Nephron progenitor cell (in vitro differentiated cells): ENCODE results near the gene INPPL1.

Source experiments
- DNase-seq: peaks from one replicate; pipeline ENCODE4 v3.0.0; 2021
- H3K27ac Mint-ChIP-seq: 2 replicates; pipeline ENCODE4 v1.8.0; 2021; ENCODE audit warnings: mild to moderate bottlenecking, moderate library complexity, mixed read lengths
- H3K27me3 Mint-ChIP-seq: 2 replicates; pipeline ENCODE4 v1.8.0; 2021; ENCODE audit warnings: mild to moderate bottlenecking, low read depth, mixed read lengths; ENCODE audit not compliant: poor library complexity
- H3K36me3 Mint-ChIP-seq: 2 replicates; pipeline ENCODE4 v1.8.0; 2021; ENCODE audit warnings: low read depth, mixed read lengths
- H3K4me1 Mint-ChIP-seq: 2 replicates; pipeline ENCODE4 v1.8.0; 2021; ENCODE audit warnings: mixed read lengths
- H3K4me3 Mint-ChIP-seq: 2 replicates; pipeline ENCODE4 v1.8.0; 2021; ENCODE audit warnings: mild to moderate bottlenecking, moderate library complexity, mixed read lengths
- H3K9me3 Mint-ChIP-seq: 2 replicates; pipeline ENCODE4 v1.8.0; 2021; ENCODE audit warnings: mild to moderate bottlenecking, moderate library complexity, mixed read lengths
- CTCF ChIP-seq: fragments of 200-600 bp; sonication (generic); IDR thresholded peaks from 2 replicates; pipeline ENCODE4 v1.5.0; 2021; ENCODE audit warnings: antibody characterized with exemption

Gene INPPL1

GRCh38 chr11:72239849-72240460 lies 15.4 kb downstream of the INPPL1 start:
- no peak for TF ChIP-seq CTCF
- peak; percentile 56 for DNase-seq
- Mint-ChIP-seq H3K27ac (no peak overlapping the region), H3K36me3 (peaks cover 6% of the 10 kb centered on the region), H3K27me3 (peaks cover 53% of the 10 kb centered on the region), H3K9me3 (peaks cover 14% of the 10 kb centered on the region), H3K4me1 (peaks cover 46% of the 10 kb centered on the region), H3K4me3 (peak overlapping the region; percentile 86)

- peak overlapping the region; percentile 86 for H3K4me3 Mint-ChIP-seq
- H3K27me3 Mint-ChIP-seq, result peaks cover 53% of the 10 kb centered on the region
- peaks cover 14% of the 10 kb centered on the region for H3K9me3 Mint-ChIP-seq
- H3K36me3 Mint-ChIP-seq, result peaks cover 4% of the 10 kb centered on the region
- peaks cover 46% of the 10 kb centered on the region for H3K4me1 Mint-ChIP-seq
- TF ChIP-seq CTCF, result no peak
- DNase-seq, result peak; percentile 19
- H3K27ac Mint-ChIP-seq, result no peak overlapping the region
Measured at GRCh38 chr11:72240461-72241290, 16.1 kb downstream of the INPPL1 start.

GRCh38 chr11:72241291-72241781 lies 16.8 kb downstream of the INPPL1 start:
- no peak for TF ChIP-seq CTCF
- peaks cover 53% of the 10 kb centered on the region for H3K27me3 Mint-ChIP-seq
- DNase-seq, result no peak
- H3K27ac Mint-ChIP-seq, result no peak overlapping the region
- H3K4me3 Mint-ChIP-seq, result peak overlapping the region; percentile 86
- peaks cover 4% of the 10 kb centered on the region for H3K36me3 Mint-ChIP-seq
- H3K4me1 Mint-ChIP-seq, result peaks cover 46% of the 10 kb centered on the region
- H3K9me3 Mint-ChIP-seq, result peaks cover 14% of the 10 kb centered on the region

- DNase-seq, result no peak
- Mint-ChIP-seq H3K4me3 (peak overlapping the region; percentile 49), H3K36me3 (no peaks in the 10 kb centered on the region), H3K27ac (no peak overlapping the region), H3K27me3 (peaks cover 53% of the 10 kb centered on the region), H3K9me3 (peaks cover 14% of the 10 kb centered on the region), H3K4me1 (peaks cover 39% of the 10 kb centered on the region)
- no peak for TF ChIP-seq CTCF
Measured at GRCh38 chr11:72242141-72242540, 17.6 kb downstream of the INPPL1 start.

- no peak for DNase-seq
- H3K27me3 Mint-ChIP-seq, result peaks cover 50% of the 10 kb centered on the region
- no peak for TF ChIP-seq CTCF
- peaks cover 35% of the 10 kb centered on the region for H3K4me1 Mint-ChIP-seq
- peak overlapping the region; percentile 75 for H3K4me3 Mint-ChIP-seq
- H3K9me3 Mint-ChIP-seq, result peaks cover 14% of the 10 kb centered on the region
- no peak overlapping the region for H3K27ac Mint-ChIP-seq
- no peaks in the 10 kb centered on the region for H3K36me3 Mint-ChIP-seq
Measured at GRCh38 chr11:72243173-72244059, 18.8 kb downstream of the INPPL1 start.
